Right atrium auricular region (tissue), 2 donors: ENCODE results near the gene IZUMO1R. TPM values are rescaled to one million over a fixed set of nuclear protein-coding genes. Genes with fewer than 3 reads are reported as not detected.

ENCODE experiments used
- DNase-seq: peaks from one replicate; pipeline ENCODE4 v3.0.0-alpha.2; 2019; ENCODE audit warnings: low spot score
- H3K27ac ChIP-seq, 2 donors: fragments of 200-600 bp; sonication (generic); 1 replicate in 1 of 2; 2 replicates in 1 of 2; pipeline ENCODE4 v1.5.1; 2016 to 2019
- H3K27me3 ChIP-seq, 2 donors: fragments of 200-600 bp; sonication (generic); one replicate each; pipeline versions ENCODE4 v1.5.1 to v1.6.0; 2017 to 2019
- H3K36me3 ChIP-seq: fragments of 200-600 bp; sonication (generic); one replicate; pipeline ENCODE4 v1.5.1; 2016
- H3K4me1 ChIP-seq, 2 donors: fragments of 200-600 bp; sonication (generic); one replicate each; pipeline versions ENCODE4 v1.5.1 to v1.6.0; 2017 to 2019
- H3K4me3 ChIP-seq, 2 donors: fragments of 200-600 bp; sonication (generic); 1 replicate in 1 of 2; 2 replicates in 1 of 2; pipeline ENCODE4 v1.5.1; 2017 to 2019; ENCODE audit warnings: mild to moderate bottlenecking in 1 of 2, moderate library complexity in 1 of 2
- H3K9me3 ChIP-seq, 2 donors: fragments of 200-600 bp; sonication (generic); one replicate each; pipeline ENCODE4 v1.5.1; 2019
- CTCF ChIP-seq, 2 donors: fragments of 200-600 bp; sonication (generic); IDR thresholded peaks; one replicate each; pipeline ENCODE4 v1.5.1; 2019; ENCODE audit warnings: antibody characterized with exemption in 2 of 2
- total RNA-seq, 2 donors: library from RNA; depleted of rRNA; stranded (reverse); fragments of >200 nt; gene quantifications; one replicate each; pipeline ENCODE4 v1.1.0, GENCODE V29; 2016

Gene IZUMO1R
- total RNA-seq, 2 donors from 2014 or later: not detected

- DNase-seq: no peak
- no peaks in the 10 kb centered on the region for H3K9me3 ChIP-seq
- no peak for TF ChIP-seq CTCF (IDR thresholded peaks at IDR 0.05)
- H3K4me3 ChIP-seq: no peak overlapping the region
- H3K36me3 ChIP-seq: no peaks in the 10 kb centered on the region
- H3K27me3 ChIP-seq: no peaks in the 10 kb centered on the region
- no peak overlapping the region for H3K27ac ChIP-seq
- no peaks in the 10 kb centered on the region for H3K4me1 ChIP-seq
These were observed 8.0 kb downstream of the IZUMO1R start for GRCh38 chr11:94312339-94312738.

- Histone ChIP-seq H3K27me3 (no peaks in the 10 kb centered on the region), H3K4me1 (no peaks in the 10 kb centered on the region), H3K9me3 (no peaks in the 10 kb centered on the region), H3K27ac (no peak overlapping the region), H3K36me3 (no peaks in the 10 kb centered on the region), H3K4me3 (no peak overlapping the region)
- TF ChIP-seq CTCF (IDR thresholded peaks at IDR 0.05): no peak
- DNase-seq: no peak
These were observed 9.7 kb downstream of the IZUMO1R start for GRCh38 chr11:94314064-94314463.

- TF ChIP-seq CTCF (IDR thresholded peaks at IDR 0.05): no peak
- H3K27me3 ChIP-seq: no peaks in the 10 kb centered on the region
- no peak overlapping the region for H3K27ac ChIP-seq
- no peaks in the 10 kb centered on the region for H3K36me3 ChIP-seq
- H3K4me1 ChIP-seq: no peaks in the 10 kb centered on the region
- DNase-seq: no peak
- H3K4me3 ChIP-seq: no peak overlapping the region
- H3K9me3 ChIP-seq: no peaks in the 10 kb centered on the region
These were observed 11.3 kb downstream of the IZUMO1R start for GRCh38 chr11:94315664-94316063.

- no peak for TF ChIP-seq CTCF (IDR thresholded peaks at IDR 0.05)
- no peak overlapping the region for H3K4me3 ChIP-seq
- H3K27ac ChIP-seq: no peak overlapping the region
- no peak for DNase-seq
- H3K36me3 ChIP-seq: no peaks in the 10 kb centered on the region
- H3K9me3 ChIP-seq: peaks cover 0 to 14% of the 10 kb centered on the region in 2 donors
- no peaks in the 10 kb centered on the region for H3K27me3 ChIP-seq
- H3K4me1 ChIP-seq: no peaks in the 10 kb centered on the region
These were observed 18.1 kb downstream of the IZUMO1R start for GRCh38 chr11:94322501-94322900.

GRCh38 chr11:94325681-94326080 lies 21.3 kb downstream of the IZUMO1R start:
- no peak for TF ChIP-seq CTCF (IDR thresholded peaks at IDR 0.05)
- Histone ChIP-seq H3K27me3 (no peaks in the 10 kb centered on the region), H3K27ac (no peak overlapping the region), H3K9me3 (peaks cover 0 to 14% of the 10 kb centered on the region in 2 donors), H3K4me3 (no peak overlapping the region), H3K4me1 (no peaks in the 10 kb centered on the region), H3K36me3 (no peaks in the 10 kb centered on the region)
- DNase-seq: no peak

DNA sequence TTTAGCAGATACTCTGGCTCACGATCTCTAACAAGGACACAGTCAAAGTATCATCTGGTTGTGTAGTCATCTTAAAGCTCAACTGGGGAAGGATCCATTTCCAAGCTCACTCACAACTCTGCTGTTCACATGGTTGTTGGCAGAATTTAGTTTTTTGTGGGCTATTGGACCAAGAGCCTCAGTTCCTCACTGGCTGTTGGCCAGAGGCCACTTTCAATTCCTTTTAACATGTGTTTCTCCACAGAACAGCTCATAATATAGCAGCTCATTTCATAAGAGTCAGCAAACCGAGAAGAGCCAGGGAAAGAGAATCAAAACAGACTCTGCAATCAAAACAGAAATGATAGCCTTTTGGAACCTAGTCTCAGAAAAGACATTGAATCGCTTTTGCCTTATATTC lies 22.6 kb downstream of the IZUMO1R start:
- peaks cover 0 to 14% of the 10 kb centered on the region in 2 donors for H3K9me3 ChIP-seq
- no peak overlapping the region for H3K4me3 ChIP-seq
- no peak for DNase-seq
- no peaks in the 10 kb centered on the region for H3K27me3 ChIP-seq
- no peak overlapping the region for H3K27ac ChIP-seq
- TF ChIP-seq CTCF (IDR thresholded peaks at IDR 0.05): no peak
- H3K4me1 ChIP-seq: no peaks in the 10 kb centered on the region
- H3K36me3 ChIP-seq: no peaks in the 10 kb centered on the region
